ENCODE results near the gene POLR3E.

Gene POLR3E

DNA sequence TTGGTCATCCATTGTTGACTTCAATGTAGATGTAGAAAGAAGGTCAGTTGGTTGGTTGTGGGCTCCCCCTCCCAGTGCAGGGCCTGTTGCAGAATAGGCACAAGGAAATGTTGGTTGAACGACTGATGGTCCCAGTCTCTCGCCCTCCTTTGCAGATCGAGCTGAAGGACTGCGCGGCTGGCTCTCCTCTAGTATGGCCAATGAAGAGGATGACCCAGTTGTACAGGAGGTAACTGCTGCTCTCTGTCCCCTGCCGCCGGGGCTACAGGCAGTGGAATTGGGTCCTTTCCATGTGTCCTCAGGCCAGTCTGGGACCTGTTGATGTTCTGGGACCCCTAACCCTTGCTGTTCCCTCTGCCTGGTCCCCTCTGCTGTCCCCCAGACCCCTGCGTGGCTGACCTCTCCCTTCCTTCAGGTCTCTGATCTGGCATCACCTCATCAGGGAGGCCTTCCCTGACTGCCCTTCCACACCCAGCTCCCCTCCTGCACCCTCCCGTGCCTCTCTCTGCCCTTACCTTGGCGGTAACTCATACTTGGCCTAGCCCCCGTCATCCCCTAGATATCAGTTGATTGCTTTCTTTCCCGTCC lies 5.7 kb downstream of the POLR3E start:
- Histone ChIP-seq H3K79me2 (ENCODE audit: low read length) (peaks cover 86% of the 10 kb centered on the region), H3K9ac (ENCODE audit: low read length) (no peak overlapping the region), H3K9me3 (ENCODE audit: insufficient read depth, low read length) (no peaks in the 10 kb centered on the region), H3K4me2 (ENCODE audit: low read length) (no peak overlapping the region), H3K4me3 (ENCODE audit: low read length) (no peak overlapping the region), H3K4me1 (ENCODE audit: low read length) (peaks cover 7% of the 10 kb centered on the region; the same call in 1 of the 2 replicates), H2AFZ (ENCODE audit: low read depth, low read length) (no peak overlapping the region), H4K20me1 (ENCODE audit: insufficient read depth, low read length) (peaks cover 50% of the 10 kb centered on the region), H3K27ac (ENCODE audit: low read length) (no peak overlapping the region), H3K27me3 (ENCODE audit: low read depth, low read length) (no peaks in the 10 kb centered on the region), H3K36me3 (replicated peaks; ENCODE audit: low read depth, low read length) (peaks cover 33% of the 10 kb centered on the region)
- TF ChIP-seq EZH2phosphoT487 (IDR thresholded peaks at IDR 0.05; ENCODE audit: low read depth) = no peak
- TF ChIP-seq, protein P1, sequence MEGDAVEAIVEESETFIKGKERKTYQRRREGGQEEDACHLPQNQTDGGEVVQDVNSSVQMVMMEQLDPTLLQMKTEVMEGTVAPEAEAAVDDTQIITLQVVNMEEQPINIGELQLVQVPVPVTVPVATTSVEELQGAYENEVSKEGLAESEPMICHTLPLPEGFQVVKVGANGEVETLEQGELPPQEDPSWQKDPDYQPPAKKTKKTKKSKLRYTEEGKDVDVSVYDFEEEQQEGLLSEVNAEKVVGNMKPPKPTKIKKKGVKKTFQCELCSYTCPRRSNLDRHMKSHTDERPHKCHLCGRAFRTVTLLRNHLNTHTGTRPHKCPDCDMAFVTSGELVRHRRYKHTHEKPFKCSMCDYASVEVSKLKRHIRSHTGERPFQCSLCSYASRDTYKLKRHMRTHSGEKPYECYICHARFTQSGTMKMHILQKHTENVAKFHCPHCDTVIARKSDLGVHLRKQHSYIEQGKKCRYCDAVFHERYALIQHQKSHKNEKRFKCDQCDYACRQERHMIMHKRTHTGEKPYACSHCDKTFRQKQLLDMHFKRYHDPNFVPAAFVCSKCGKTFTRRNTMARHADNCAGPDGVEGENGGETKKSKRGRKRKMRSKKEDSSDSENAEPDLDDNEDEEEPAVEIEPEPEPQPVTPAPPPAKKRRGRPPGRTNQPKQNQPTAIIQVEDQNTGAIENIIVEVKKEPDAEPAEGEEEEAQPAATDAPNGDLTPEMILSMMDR (IDR thresholded peaks at IDR 0.05; ENCODE audit: low read depth, low read length) = no peak

DNA sequence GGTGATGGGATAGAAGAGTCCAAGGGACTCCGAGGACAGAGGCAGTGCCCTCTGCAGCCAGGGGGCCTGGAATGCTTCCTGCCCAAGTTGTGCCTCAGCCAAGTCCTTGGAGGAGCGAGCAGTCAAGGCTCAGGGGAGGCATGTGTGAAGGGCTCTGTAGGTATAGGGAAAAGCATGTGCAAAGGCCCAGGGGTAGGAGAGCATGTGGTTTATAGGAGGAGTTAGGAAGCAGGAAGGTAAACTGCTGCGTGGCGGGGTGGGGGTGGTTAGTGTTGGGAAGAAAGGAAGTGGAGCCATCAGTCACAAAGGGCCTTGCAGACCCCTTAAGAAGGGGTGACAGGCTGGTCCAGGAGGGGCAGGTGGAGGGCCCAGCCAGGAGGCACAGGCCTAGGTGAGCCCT lies 7.2 kb downstream of the POLR3E start:
- Histone ChIP-seq H3K4me1 (ENCODE audit: low read length) (peaks cover 7% of the 10 kb centered on the region; the same call in 1 of the 2 replicates), H3K4me3 (ENCODE audit: low read length) (no peak overlapping the region), H3K9ac (ENCODE audit: low read length) (no peak overlapping the region), H2AFZ (ENCODE audit: low read depth, low read length) (no peak overlapping the region), H3K27me3 (ENCODE audit: low read depth, low read length) (no peaks in the 10 kb centered on the region), H3K9me3 (ENCODE audit: insufficient read depth, low read length) (no peaks in the 10 kb centered on the region), H3K79me2 (ENCODE audit: low read length) (peaks cover 70% of the 10 kb centered on the region), H3K27ac (ENCODE audit: low read length) (no peak overlapping the region), H4K20me1 (ENCODE audit: insufficient read depth, low read length) (peaks cover 37% of the 10 kb centered on the region), H3K36me3 (replicated peaks; ENCODE audit: low read depth, low read length) (peaks cover 47% of the 10 kb centered on the region), H3K4me2 (ENCODE audit: low read length) (no peak overlapping the region)
- TF ChIP-seq, protein P1 (IDR thresholded peaks at IDR 0.05; ENCODE audit: low read depth, low read length) = no peak
- no peak for TF ChIP-seq EZH2phosphoT487 (IDR thresholded peaks at IDR 0.05; ENCODE audit: low read depth)

DNA sequence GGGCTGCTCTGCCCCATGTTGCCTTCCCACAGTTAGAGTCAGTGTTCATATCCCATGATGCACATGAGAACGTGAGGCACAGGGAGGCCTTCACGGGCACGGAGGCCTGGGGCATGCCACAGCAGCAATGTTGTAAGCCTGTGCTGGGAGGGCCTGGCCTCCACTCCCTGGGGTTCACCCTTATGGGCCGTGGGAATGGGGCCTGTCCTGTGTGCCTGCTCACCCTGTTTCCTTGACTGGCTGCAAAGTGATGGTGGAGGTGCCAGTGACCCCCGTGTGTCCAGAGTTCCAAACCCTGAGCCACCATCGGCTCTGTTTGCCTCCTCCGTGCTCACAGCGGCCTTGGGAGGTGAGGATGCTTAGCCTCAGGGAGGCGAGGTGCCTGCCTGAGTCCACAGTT lies 9.6 kb downstream of the POLR3E start:
- no peak for TF ChIP-seq EZH2phosphoT487 (IDR thresholded peaks at IDR 0.05; ENCODE audit: low read depth)
- TF ChIP-seq, protein P1 (IDR thresholded peaks at IDR 0.05; ENCODE audit: low read depth, low read length) = no peak
- H3K9ac ChIP-seq (ENCODE audit: low read length) = no peak overlapping the region
- H3K27ac ChIP-seq (ENCODE audit: low read length) = no peak overlapping the region
- no peaks in the 10 kb centered on the region for H3K9me3 ChIP-seq (ENCODE audit: insufficient read depth, low read length)
- H3K27me3 ChIP-seq (ENCODE audit: low read depth, low read length) = no peaks in the 10 kb centered on the region
- no peak overlapping the region for H2AFZ ChIP-seq (ENCODE audit: low read depth, low read length)
- H3K4me1 ChIP-seq (ENCODE audit: low read length) = no peaks in the 10 kb centered on the region
- no peak overlapping the region for H3K4me3 ChIP-seq (ENCODE audit: low read length)
- peaks cover 21% of the 10 kb centered on the region for H4K20me1 ChIP-seq (ENCODE audit: insufficient read depth, low read length)
- no peak overlapping the region for H3K4me2 ChIP-seq (ENCODE audit: low read length)
- peaks cover 47% of the 10 kb centered on the region for H3K79me2 ChIP-seq (ENCODE audit: low read length)
- H3K36me3 ChIP-seq (replicated peaks; ENCODE audit: low read depth, low read length) = peaks cover 56% of the 10 kb centered on the region

DNA sequence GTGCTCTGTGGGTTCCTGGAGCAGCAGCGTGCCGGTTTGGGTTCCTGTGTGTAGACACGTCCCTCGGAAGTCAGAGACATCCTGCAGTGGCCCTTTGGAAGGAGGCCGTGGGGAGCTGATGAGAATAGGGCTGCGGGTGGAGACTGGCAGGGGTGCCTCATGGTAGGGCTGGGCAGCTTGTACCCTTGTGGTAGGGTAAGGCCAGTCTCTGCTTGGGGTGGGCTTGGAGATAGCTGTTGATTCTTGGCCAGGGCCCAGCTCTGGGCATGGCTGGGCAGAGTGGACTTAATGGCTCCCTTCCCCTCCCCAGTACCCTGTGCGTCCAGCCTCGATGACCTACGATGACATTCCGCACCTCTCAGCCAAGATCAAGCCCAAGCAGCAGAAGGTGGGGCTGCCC lies 10.6 kb downstream of the POLR3E start:
- Histone ChIP-seq H3K4me1 (ENCODE audit: low read length) (no peaks in the 10 kb centered on the region), H3K36me3 (replicated peaks; ENCODE audit: low read depth, low read length) (peaks cover 50% of the 10 kb centered on the region), H3K79me2 (ENCODE audit: low read length) (peaks cover 36% of the 10 kb centered on the region), H2AFZ (ENCODE audit: low read depth, low read length) (no peak overlapping the region), H3K4me3 (ENCODE audit: low read length) (no peak overlapping the region), H3K4me2 (ENCODE audit: low read length) (no peak overlapping the region), H3K9ac (ENCODE audit: low read length) (no peak overlapping the region), H3K27me3 (ENCODE audit: low read depth, low read length) (no peaks in the 10 kb centered on the region), H4K20me1 (ENCODE audit: insufficient read depth, low read length) (peaks cover 11% of the 10 kb centered on the region; the same call in 1 of the 2 replicates), H3K27ac (ENCODE audit: low read length) (no peak overlapping the region), H3K9me3 (ENCODE audit: insufficient read depth, low read length) (no peaks in the 10 kb centered on the region)
- TF ChIP-seq EZH2phosphoT487 (IDR thresholded peaks at IDR 0.05; ENCODE audit: low read depth) = no peak
- TF ChIP-seq, protein P1 (IDR thresholded peaks at IDR 0.05; ENCODE audit: low read depth, low read length) = no peak

Measured in OCI-LY3 (cell line).